NCI-H345 (cell line): ENCODE data around the gene PIGW.

Experiments used
- DNase-seq: peaks from one replicate; lab custom pipeline; 2025; lab: John Stamatoyannopoulos, UW

Gene PIGW

GRCh38 chr17:36509272-36509985 is 25.4 kb upstream of the PIGW start:
- no peak for DNase-seq

GRCh38 chr17:36510636-36511035 is 24.2 kb upstream of the PIGW start:
- DNase-seq: no peak

- no peak for DNase-seq
Observed at GRCh38 chr17:36511216-36511615, 23.6 kb upstream of the PIGW start.

DNA sequence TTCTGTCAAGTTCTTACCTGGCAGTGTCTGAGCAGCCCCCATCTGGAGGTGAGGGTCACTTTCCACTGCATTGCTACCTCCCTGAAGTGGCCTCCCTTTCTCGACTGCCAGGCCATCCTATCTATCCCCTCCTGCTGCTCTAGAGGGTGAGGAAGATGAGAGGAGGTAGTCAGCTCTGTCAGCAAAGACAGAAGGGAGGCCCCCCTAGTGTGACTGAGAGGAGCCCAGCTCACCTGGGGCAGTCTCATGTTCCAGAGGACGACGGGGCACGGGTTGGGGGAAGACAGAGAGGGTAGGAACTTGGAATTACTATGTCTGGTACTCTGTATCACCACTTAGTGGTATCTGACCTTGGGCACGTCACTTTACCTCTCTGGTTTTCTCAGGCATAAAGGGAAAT is 22.1 kb upstream of the PIGW start:
- DNase-seq: no peak

DNA sequence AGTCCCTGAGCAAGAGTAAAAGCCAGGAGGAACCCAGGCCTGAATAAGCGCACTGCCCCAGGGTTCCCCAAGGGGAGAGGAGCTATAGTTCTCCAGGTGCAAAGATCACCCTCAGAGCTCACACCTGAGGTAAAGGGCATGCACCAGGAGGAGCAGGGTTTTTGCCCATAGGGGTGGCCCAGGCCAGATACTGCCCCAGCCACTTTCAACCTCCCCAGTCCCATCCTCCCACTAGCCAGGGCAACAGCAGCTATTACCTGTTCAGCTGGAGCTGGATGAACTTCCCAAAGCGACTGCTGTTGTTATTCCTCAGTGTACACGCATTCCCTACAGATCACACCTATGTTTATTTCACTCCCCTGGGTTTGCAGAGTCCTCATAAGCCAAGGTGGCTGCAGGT is 19.9 kb upstream of the PIGW start:
- no peak for DNase-seq

- DNase-seq: no peak
Observed at GRCh38 chr17:36515837-36516236, 18.9 kb upstream of the PIGW start.

DNA sequence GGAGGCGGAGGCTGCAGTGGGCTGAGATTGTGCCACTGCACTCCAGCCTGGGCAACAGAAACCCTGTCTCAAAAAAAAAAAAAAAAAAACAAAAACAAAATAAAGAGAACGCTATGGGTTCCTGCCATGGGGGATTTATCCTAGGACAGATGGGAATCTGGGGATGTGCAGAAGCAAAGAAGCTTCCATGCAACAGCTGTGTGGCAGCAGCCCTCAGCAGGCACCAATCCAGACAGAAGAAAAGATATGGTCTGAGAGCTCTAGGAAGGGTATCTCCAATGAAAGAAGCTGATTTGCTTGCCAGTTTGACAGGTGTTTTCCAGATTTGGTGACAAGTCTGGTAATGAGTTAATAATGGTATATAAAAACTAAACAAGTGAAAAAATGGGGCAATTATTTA is 11.7 kb upstream of the PIGW start:
- no peak for DNase-seq

GRCh38 chr17:36524428-36524876 is 10.3 kb upstream of the PIGW start:
- no peak for DNase-seq

DNA sequence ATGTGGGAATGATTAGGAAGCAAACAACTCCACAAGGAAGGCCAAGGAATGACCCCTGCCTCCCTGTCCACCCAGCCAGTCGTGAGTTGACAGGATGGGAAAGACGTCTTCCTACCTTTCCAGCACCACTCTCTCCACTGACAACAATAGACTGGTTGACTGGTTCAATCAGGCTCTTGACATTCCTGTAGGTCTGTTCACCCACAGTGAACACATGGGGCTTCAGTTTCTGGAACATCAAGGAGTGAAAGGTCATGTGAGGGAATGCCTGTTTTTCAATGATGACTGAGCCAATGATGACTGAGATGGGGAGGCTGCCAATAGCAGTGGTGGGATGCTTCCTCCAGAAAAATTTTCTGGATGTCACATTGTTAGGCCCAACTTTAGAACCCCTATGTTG is 9.7 kb upstream of the PIGW start:
- DNase-seq: no peak

DNA sequence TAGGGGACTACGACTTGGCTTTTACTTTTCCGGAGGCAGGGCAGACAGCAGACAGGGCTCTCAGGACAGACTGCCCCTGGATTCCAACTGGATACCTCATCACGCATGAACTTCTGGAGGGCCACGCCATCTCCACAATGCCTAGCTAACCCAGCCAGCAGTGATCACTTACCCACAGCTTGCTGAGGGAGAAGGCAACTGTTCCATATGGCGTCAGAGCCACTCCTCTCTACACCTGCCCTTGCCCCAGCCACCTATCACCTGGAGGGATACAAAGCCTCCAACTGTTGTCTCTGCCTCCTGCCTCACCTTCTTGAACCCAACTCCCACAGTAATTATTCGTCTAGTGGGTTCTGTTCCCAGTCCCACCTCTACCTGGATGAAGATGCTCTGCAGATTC is 8.9 kb upstream of the PIGW start:
- no peak for DNase-seq

DNA sequence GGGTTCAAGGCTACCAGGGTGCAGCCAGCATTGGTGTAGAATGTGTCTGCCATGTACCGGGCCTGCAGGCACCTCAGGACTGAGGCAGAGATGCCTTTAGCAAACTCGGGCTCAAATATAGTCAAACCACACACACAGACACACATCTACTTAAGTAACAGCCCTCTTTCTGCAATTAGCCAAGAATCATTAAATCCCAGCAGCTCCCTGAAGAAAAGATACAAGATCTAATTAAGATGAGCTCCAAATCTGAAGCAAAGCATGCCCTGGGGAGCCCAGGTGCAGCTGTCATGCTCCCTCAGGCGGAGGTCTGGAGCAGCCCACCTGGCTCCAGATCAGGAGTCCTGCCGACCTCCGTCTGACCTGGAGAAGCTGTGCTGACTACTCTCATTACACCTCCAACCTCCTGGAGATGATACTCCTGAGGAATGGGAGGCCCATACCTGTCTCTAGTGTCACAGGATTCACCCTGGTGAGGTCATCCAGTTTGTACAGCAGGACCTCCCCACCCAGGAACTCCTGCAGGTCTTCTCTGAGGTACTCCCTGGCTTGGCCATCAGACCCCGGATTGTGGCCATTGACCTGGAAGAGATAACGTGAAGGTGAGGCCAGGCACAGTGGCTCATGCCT is 7.1 kb upstream of the PIGW start:
- DNase-seq: no peak

DNA sequence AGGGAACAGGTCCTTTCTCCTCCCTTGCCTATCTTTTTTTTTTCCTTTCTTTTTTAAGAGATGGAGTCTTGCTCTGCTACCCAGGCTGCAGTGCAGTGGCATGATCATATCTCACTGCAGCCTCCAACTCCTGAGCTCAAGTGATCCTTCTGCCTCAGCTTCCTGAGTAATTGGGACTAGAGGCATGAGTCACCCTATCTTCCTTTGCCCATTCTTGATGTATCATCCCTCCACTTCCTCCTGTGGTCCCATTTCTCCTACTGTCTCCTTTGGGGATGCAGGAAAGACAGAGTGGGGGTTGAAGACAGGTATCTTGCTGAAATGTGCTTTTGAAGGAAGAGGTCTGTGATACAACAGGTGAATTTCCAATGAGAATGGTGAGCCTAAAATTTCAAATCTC is 5.7 kb upstream of the PIGW start:
- DNase-seq: no peak

DNA sequence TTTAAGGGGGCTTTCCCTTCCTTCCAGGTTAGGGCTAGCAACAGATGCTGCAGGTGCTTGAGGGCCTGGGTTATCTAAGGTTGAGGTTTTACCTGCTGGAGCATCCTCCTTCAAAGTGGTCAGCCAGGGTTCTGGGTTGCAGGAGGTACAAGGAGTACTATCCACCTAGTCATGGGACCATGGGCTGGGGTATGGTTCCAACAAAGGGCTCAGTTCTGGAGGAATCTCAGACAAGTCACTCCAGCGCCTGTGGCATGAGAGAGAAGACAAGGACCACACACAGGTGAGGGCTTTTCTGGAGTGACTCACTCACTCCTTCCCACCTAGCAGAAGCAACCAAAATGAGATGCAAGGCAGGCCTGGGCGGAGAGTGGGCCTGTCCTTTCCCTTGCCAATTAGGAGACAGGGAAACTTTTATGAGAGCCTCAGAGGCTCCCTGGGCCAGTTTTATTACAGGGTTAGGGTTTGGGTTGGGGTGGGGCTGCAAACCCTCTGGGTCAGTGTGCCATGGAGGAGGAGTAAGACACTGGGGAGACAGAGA is 2.3 kb upstream of the PIGW start:
- DNase-seq: no peak

GRCh38 chr17:36533935-36534839 is 600 bp upstream of the PIGW start:
- DNase-seq: peak; percentile 76

DNA sequence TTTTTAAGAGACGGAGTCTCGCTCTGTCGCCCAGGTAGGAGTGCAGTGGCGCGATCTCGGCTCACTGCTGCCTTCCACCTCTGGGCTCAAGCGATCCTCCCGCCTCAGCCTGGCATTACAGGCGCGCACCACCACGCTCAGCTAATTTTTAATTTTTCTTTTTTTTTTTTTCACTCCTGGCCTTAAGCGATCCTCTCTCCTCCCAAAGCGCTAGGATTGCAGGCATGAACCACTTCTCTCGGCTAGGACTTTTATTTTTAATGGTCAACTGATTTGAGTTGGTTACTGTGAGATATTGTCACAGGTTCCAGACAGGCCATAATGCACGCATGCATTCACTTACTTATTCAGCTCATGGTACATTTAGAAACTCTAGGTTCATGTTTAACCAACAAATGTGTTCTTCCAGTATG is 888 bp downstream of the PIGW start:
- DNase-seq: no peak

GRCh38 chr17:36540696-36541095 is 5.9 kb downstream of the PIGW start:
- no peak for DNase-seq

DNA sequence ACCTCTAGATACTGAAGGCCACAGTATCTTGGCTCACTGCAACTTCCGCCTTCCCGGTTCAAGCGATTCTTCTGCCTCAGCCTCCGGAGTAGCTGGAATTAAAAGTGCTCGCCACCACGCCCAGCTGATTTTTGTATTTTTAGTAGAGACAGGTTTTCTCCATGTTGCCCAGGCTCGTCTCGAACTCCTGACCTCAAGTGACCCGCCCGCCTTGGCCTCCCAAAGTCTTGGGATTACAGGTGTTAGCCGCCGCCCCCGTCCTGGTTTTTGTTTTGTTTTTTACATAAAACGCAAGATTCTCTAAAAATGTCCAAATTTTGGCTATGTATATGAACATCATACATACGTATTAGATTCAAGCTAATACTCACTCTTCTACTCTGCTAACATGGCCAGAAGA is 8.0 kb downstream of the PIGW start:
- DNase-seq: no peak

DNA sequence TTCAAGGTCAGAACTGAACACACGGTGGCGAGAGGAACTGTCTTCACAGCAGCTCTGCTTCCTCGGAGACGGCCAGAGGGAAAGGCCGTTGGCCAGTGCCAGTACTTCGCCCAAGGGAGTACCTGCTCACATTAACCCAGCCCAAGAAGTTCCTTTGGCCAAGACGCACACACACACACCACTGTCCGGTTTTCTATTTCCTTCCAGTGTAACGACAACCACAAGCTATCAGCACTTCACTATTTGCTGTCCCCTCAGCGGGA is 9.2 kb downstream of the PIGW start:
- peak; percentile 28 for DNase-seq

GRCh38 chr17:36544307-36545076 is 9.7 kb downstream of the PIGW start, which contains the start of gene GGNBP2:
Gene GGNBP2, plus strand, starts transcription at chr17:36544919. Its CDS starts 806 bp downstream, at chr17:36545725.
- peak; percentile 94 for DNase-seq

DNA sequence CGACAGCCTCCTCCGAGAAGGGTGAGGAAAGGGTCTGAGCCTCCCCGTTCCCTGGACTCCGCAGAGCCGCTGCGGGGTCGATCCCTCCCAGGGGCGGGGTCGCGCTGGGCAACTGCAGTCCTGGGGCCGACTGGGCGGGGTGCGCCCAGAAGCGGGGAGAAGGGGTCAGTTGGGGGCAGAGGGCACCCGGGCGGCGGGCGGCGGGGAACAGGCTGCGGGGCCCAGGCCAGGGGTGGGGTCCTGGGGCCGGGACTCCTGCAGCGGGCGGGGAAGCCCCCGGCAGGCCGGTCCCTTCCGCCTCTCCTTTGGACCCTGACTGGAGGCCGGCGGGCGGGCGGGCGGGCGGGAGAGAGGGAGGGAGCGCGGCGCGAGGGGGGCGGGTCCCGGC is 10.3 kb downstream of the PIGW start:
- no peak for DNase-seq

- peak; percentile 99 for DNase-seq
Observed at GRCh38 chr17:36545465-36546417, 11.0 kb downstream of the PIGW start.
